Measurements from ENCODE around the gene CLOCK. TPM values are rescaled to one million over a fixed set of nuclear protein-coding genes. Genes with fewer than 3 reads are reported as not detected.

CLOCK gene
- total RNA-seq, 2 donors from 2014 or later, result 11.8 to 14.5 TPM

GRCh38 chr4:55393461-55394320 lies 153.0 kb downstream of the CLOCK start:
- ATAC-seq, result no peak
- H3K4me3 Mint-ChIP-seq, result peak overlapping the region; percentile 38
- no peaks in the 10 kb centered on the region for H3K9me3 Mint-ChIP-seq
- no peak for DNase-seq (ENCODE audit: low spot score)
- peaks cover 24 to 28% of the 10 kb centered on the region in 2 donors for H3K4me1 Mint-ChIP-seq (ENCODE audit: low read depth in 2 of 2)
- peaks cover 26% of the 10 kb centered on the region for H3K36me3 Mint-ChIP-seq
- no peaks in the 10 kb centered on the region for H3K27me3 Mint-ChIP-seq
- peak overlapping the region in 1 of 2 donors; percentile 5 for H3K27ac Mint-ChIP-seq

DNA sequence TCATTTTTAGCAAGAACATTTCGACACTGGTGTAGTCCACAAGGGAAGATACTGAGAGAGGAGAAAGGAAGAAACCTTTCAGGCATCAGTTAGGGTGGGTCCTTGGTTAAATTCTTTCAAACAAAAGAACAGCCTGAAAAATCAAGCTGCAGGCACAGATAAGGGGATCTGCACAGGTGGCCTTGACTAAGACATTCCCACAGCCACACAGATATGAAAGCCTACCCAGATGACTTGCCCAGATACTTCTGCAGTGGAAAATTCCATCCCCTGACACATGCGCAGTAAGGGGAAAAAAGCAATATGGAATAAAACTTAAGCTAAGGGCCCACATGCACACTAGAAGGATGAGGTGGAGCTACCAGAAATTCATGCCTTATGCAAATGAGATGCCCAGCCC lies 159.9 kb downstream of the CLOCK start:
- DNase-seq (ENCODE audit: low spot score) (no peak), ATAC-seq (no peak)
- Mint-ChIP-seq H3K4me1 (ENCODE audit: low read depth in 2 of 2) (peaks cover 0 to 5% of the 10 kb centered on the region in 2 donors), H3K9me3 (no peaks in the 10 kb centered on the region), H3K27me3 (no peaks in the 10 kb centered on the region), H3K4me3 (no peak overlapping the region), H3K27ac (no peak overlapping the region), H3K36me3 (no peaks in the 10 kb centered on the region)

GRCh38 chr4:55386073-55386472 lies 160.6 kb downstream of the CLOCK start:
- peak in 1 of 2 donors; percentile 27 for ATAC-seq

GRCh38 chr4:55385201-55385649 lies 161.5 kb downstream of the CLOCK start:
- H3K27me3 Mint-ChIP-seq, result no peaks in the 10 kb centered on the region
- H3K4me3 Mint-ChIP-seq, result no peak overlapping the region
- H3K27ac Mint-ChIP-seq, result no peak overlapping the region
- ATAC-seq, result no peak
- H3K9me3 Mint-ChIP-seq, result no peaks in the 10 kb centered on the region
- peaks cover 0 to 5% of the 10 kb centered on the region in 2 donors for H3K4me1 Mint-ChIP-seq (ENCODE audit: low read depth in 2 of 2)
- DNase-seq (ENCODE audit: low spot score), result no peak
- H3K36me3 Mint-ChIP-seq, result no peaks in the 10 kb centered on the region

More at GRCh38 chr4:55386073-55386472, 160.6 kb downstream of the CLOCK start:
- Mint-ChIP-seq H3K9me3 (no peaks in the 10 kb centered on the region), H3K4me1 (ENCODE audit: low read depth in 2 of 2) (peaks cover 0 to 5% of the 10 kb centered on the region in 2 donors), H3K4me3 (no peak overlapping the region), H3K27ac (no peak overlapping the region), H3K27me3 (no peaks in the 10 kb centered on the region), H3K36me3 (no peaks in the 10 kb centered on the region)
- DNase-seq (ENCODE audit: low spot score), result no peak

- Mint-ChIP-seq H3K36me3 (no peaks in the 10 kb centered on the region), H3K4me3 (no peak overlapping the region), H3K27ac (peak overlapping the region in 1 of 2 donors; percentile 55), H3K9me3 (no peaks in the 10 kb centered on the region), H3K4me1 (ENCODE audit: low read depth in 2 of 2) (peaks cover 0 to 5% of the 10 kb centered on the region in 2 donors), H3K27me3 (peaks cover 0 to 3% of the 10 kb centered on the region in 2 donors)
- DNase-seq (ENCODE audit: low spot score) (no peak), ATAC-seq (no peak)
Measured at GRCh38 chr4:55382488-55383003, 164.2 kb downstream of the CLOCK start.

DNA sequence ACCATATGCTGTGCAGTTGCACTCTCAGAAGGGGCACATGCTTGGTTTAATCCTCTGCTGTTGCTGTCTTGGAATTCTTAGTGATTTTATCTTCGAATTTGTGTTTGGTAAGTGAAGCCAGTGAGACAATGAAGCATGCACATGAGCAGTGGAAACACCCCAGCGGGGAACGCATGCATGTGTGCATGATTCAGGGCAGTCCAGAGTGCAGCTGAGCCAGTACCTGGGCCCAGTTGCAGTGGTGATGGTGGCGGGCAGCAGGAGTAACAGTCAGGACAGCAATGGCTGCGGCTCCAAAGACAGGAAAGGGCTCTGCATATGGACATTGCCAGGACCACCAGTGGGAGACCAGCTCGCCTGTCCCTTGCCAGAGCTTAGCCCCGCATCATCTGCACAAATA lies 165.2 kb downstream of the CLOCK start:
- Mint-ChIP-seq H3K36me3 (no peaks in the 10 kb centered on the region), H3K4me3 (no peak overlapping the region), H3K4me1 (ENCODE audit: low read depth in 2 of 2) (peaks cover 0 to 5% of the 10 kb centered on the region in 2 donors), H3K27me3 (peaks cover 0 to 3% of the 10 kb centered on the region in 2 donors), H3K9me3 (no peaks in the 10 kb centered on the region), H3K27ac (no peak overlapping the region)
- DNase-seq (ENCODE audit: low spot score) (no peak), ATAC-seq (no peak)

DNA sequence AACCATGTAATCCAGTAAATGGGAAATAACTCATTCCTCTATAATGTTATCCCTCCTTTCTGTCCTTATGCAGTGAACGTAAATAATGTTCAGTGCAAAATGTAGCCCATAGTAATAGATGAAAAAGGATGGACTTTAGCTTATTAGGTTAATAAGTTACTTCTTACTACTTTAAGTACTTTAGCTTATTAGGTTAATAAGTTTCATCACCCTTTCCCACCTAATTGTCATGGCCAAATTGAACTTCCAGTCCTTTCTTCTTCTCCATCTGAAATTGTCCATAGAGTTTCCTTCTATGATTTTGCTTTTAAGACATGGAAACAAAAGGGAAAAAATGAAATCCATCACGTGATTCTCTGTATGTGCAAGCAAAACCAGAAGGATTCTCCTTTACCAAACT lies 166.1 kb downstream of the CLOCK start:
- Mint-ChIP-seq H3K36me3 (no peaks in the 10 kb centered on the region), H3K4me3 (no peak overlapping the region), H3K9me3 (no peaks in the 10 kb centered on the region), H3K27ac (no peak overlapping the region), H3K27me3 (peaks cover 0 to 3% of the 10 kb centered on the region in 2 donors), H3K4me1 (ENCODE audit: low read depth in 2 of 2) (peaks cover 0 to 5% of the 10 kb centered on the region in 2 donors)
- DNase-seq (ENCODE audit: low spot score) (no peak), ATAC-seq (no peak)

GRCh38 chr4:55378617-55379467 lies 167.9 kb downstream of the CLOCK start:
- no peaks in the 10 kb centered on the region for H3K4me1 Mint-ChIP-seq (ENCODE audit: low read depth in 2 of 2)
- no peaks in the 10 kb centered on the region for H3K36me3 Mint-ChIP-seq
- no peak overlapping the region for H3K4me3 Mint-ChIP-seq
- no peak for ATAC-seq
- H3K27me3 Mint-ChIP-seq, result peaks cover 0 to 3% of the 10 kb centered on the region in 2 donors
- no peak for DNase-seq (ENCODE audit: low spot score)
- peak overlapping the region in 1 of 2 donors; percentile 2 for H3K27ac Mint-ChIP-seq
- H3K9me3 Mint-ChIP-seq, result no peaks in the 10 kb centered on the region

Other genes with a start within 250 kb of the CLOCK start
- gene SRD5A3, start 200.7 kb downstream of the CLOCK start, total RNA-seq, result 1 to 10 TPM; 7.2 to 7.3 TPM
- gene TMEM165, start 151.0 kb downstream of the CLOCK start, total RNA-seq, result 100 to 1,000 TPM; 134 to 157 TPM
- not detected for gene PDCL2, start 45.3 kb upstream of the CLOCK start, total RNA-seq
- not detected for gene NMU, start 89.4 kb upstream of the CLOCK start, total RNA-seq

Data from natural killer cell treated with Interleukin-12 subunit alpha and Interleukin-12 subunit beta and Interleukin-15 and Interleukin-18, amount 100 ng/mL, for 72 hours (primary cell).